Measurements from ENCODE around the gene ACOX1. TPM values are rescaled to one million over a fixed set of nuclear protein-coding genes. Genes with fewer than 3 reads are reported as not detected.
A peak's percentile ranks its signal among the peaks of the same experiment; 100 is the strongest.

The ACOX1 gene
- total RNA-seq, 1 experiment from 2014 or later, result 40.9 TPM

DNA sequence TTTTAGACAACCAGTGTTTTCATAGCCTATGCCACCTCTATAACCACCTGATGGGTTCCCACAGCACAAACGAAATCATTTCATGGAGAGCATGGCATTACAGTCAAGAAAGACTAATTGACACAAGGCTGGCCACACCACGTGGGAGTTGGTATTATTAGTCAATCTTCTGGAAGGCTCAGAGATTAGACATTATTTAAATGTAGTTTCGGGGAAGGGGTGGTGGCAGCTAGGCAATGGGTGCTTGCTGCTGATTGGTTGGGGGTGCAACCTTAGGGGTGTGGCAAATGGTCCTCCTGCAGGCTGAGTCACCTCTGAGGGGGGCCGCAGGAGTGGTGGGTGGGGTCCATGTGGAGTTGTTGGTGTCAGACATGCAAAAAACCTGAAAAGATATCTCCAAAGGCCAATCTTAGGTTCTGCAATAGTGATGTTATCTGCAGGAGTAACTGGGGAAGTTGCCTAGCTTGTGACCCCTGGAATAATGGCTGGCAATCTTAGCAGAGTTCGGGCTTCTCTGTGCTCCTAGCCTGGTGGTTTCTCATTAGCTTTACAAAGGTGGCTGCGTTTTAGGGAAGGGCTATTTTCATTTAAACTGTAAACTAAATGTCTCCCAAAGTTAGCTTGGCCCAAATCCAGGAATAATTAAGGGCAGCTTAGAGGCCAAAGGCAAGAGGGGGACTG, 4.7 kb upstream of the ACOX1 start:
- TF ChIP-seq, protein P1, sequence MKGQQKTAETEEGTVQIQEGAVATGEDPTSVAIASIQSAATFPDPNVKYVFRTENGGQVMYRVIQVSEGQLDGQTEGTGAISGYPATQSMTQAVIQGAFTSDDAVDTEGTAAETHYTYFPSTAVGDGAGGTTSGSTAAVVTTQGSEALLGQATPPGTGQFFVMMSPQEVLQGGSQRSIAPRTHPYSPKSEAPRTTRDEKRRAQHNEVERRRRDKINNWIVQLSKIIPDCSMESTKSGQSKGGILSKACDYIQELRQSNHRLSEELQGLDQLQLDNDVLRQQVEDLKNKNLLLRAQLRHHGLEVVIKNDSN (CRISPR knock-in tag; IDR thresholded peaks at IDR 0.05), result peak; percentile 27; the same call in 1 of the 2 replicates
- TF ChIP-seq NR1H2 (CRISPR knock-in tag; IDR thresholded peaks at IDR 0.05), result no peak
- TF ChIP-seq ZNF232 (CRISPR knock-in tag; IDR thresholded peaks at IDR 0.05), result no peak
- TF ChIP-seq, protein P2, sequence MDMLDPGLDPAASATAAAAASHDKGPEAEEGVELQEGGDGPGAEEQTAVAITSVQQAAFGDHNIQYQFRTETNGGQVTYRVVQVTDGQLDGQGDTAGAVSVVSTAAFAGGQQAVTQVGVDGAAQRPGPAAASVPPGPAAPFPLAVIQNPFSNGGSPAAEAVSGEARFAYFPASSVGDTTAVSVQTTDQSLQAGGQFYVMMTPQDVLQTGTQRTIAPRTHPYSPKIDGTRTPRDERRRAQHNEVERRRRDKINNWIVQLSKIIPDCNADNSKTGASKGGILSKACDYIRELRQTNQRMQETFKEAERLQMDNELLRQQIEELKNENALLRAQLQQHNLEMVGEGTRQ (CRISPR knock-in tag; IDR thresholded peaks at IDR 0.05), result peak; percentile 37
- TF ChIP-seq ZNF423 (CRISPR knock-in tag; IDR thresholded peaks at IDR 0.05), result no peak
- H3K36me3 Mint-ChIP-seq, result peaks cover 4% of the 10 kb centered on the region
- H3K27ac Mint-ChIP-seq, result peak overlapping the region; percentile 96
- ATAC-seq (peak; percentile 28), DNase-seq (ENCODE audit: low spot score) (peak; percentile 60)
- H3K9me3 Mint-ChIP-seq, result no peaks in the 10 kb centered on the region
- peak overlapping the region; percentile 55 for H3K4me3 Mint-ChIP-seq
- H3K27me3 Mint-ChIP-seq (ENCODE audit: low read depth), result no peaks in the 10 kb centered on the region
- POLR2A ChIA-PET, result interaction anchor here (1.0 kb wide), 1 partner anchor 43 kb away, joined by 3 read pairs; the partner anchor contains the start of gene FBF1
- peaks cover 51% of the 10 kb centered on the region for H3K4me1 Mint-ChIP-seq
- CTCF ChIA-PET, result interaction anchor here (0.7 to 2.9 kb wide), 14 partner anchors 9 to 153 kb away, joined by 3 to 28 read pairs (median 5); partner anchors contain the start of genes CDK3, MRPL38 and WBP2

- no peak for DNase-seq (ENCODE audit: low spot score)
- peak overlapping the region; percentile 97 for H3K4me3 Mint-ChIP-seq
- H3K27me3 Mint-ChIP-seq (ENCODE audit: low read depth), result no peaks in the 10 kb centered on the region
- H3K36me3 Mint-ChIP-seq, result peaks cover 8% of the 10 kb centered on the region
- no peak for ATAC-seq
- H3K4me1 Mint-ChIP-seq, result peaks cover 67% of the 10 kb centered on the region
- ChIA-PET POLR2A (interaction anchor here (0.7 to 1.0 kb wide), 3 partner anchors 40 to 467 kb away, joined by 3 to 4 read pairs (median 4); partner anchors contain the start of gene FBF1), CTCF (interaction anchor here (0.7 to 1.4 kb wide), 5 partner anchors 24 to 380 kb away, joined by 3 to 4 read pairs (median 4); no protein-coding TSS in a partner anchor)
- peak overlapping the region; percentile 100 for H3K27ac Mint-ChIP-seq
- no peaks in the 10 kb centered on the region for H3K9me3 Mint-ChIP-seq
- TF ChIP-seq ZSCAN18 (CRISPR knock-in tag; IDR thresholded peaks at IDR 0.05), result no peak
- TF ChIP-seq GABPB1 (CRISPR knock-in tag; IDR thresholded peaks at IDR 0.05), result no peak
- no peak for TF ChIP-seq MYBL2 (CRISPR knock-in tag; IDR thresholded peaks at IDR 0.05)
- TF ChIP-seq NR2C2 (CRISPR knock-in tag; IDR thresholded peaks at IDR 0.05), result no peak
- TF ChIP-seq, protein P3, sequence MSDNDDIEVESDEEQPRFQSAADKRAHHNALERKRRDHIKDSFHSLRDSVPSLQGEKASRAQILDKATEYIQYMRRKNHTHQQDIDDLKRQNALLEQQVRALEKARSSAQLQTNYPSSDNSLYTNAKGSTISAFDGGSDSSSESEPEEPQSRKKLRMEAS (CRISPR knock-in tag; IDR thresholded peaks at IDR 0.05), result no peak
- TF ChIP-seq PRDM15 (CRISPR knock-in tag; IDR thresholded peaks at IDR 0.05), result no peak
- no peak for TF ChIP-seq HMGA2 (CRISPR knock-in tag; IDR thresholded peaks at IDR 0.05)
- TF ChIP-seq CREM (CRISPR knock-in tag; IDR thresholded peaks at IDR 0.05), result no peak
- no peak for TF ChIP-seq ATF3 (CRISPR knock-in tag; conservative IDR thresholded peaks at IDR 0.05)
- no peak for TF ChIP-seq CTCF (IDR thresholded peaks at IDR 0.05)
- TF ChIP-seq, protein P4, sequence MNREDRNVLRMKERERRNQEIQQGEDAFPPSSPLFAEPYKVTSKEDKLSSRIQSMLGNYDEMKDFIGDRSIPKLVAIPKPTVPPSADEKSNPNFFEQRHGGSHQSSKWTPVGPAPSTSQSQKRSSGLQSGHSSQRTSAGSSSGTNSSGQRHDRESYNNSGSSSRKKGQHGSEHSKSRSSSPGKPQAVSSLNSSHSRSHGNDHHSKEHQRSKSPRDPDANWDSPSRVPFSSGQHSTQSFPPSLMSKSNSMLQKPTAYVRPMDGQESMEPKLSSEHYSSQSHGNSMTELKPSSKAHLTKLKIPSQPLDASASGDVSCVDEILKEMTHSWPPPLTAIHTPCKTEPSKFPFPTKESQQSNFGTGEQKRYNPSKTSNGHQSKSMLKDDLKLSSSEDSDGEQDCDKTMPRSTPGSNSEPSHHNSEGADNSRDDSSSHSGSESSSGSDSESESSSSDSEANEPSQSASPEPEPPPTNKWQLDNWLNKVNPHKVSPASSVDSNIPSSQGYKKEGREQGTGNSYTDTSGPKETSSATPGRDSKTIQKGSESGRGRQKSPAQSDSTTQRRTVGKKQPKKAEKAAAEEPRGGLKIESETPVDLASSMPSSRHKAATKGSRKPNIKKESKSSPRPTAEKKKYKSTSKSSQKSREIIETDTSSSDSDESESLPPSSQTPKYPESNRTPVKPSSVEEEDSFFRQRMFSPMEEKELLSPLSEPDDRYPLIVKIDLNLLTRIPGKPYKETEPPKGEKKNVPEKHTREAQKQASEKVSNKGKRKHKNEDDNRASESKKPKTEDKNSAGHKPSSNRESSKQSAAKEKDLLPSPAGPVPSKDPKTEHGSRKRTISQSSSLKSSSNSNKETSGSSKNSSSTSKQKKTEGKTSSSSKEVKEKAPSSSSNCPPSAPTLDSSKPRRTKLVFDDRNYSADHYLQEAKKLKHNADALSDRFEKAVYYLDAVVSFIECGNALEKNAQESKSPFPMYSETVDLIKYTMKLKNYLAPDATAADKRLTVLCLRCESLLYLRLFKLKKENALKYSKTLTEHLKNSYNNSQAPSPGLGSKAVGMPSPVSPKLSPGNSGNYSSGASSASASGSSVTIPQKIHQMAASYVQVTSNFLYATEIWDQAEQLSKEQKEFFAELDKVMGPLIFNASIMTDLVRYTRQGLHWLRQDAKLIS (CRISPR knock-in tag; IDR thresholded peaks at IDR 0.05; ENCODE audit: borderline replicate concordance), result no peak
- TF ChIP-seq FOXK1 (CRISPR knock-in tag; IDR thresholded peaks at IDR 0.05), result no peak
- no peak for TF ChIP-seq SMAD3 (CRISPR knock-in tag; IDR thresholded peaks at IDR 0.05; ENCODE audit: borderline replicate concordance)
These were observed 2.2 kb upstream of the ACOX1 start for GRCh38 chr17:75981019-75981615.

Data from WTC11 (cell line).